HepG2 (cell line): ENCODE data around the gene BACH2.

Experiments used
- CBFB ChIP-seq: sonication (generic); formaldehyde crosslinking; IDR thresholded peaks from 2 replicates; pipeline ENCODE4 v1.4.0; 2020; ENCODE audit warnings: missing genetic modification reagents
- CEBPG ChIP-seq: IDR thresholded peaks from 2 replicates; pipeline ENCODE4 v1.6.1; 2016
- CERS6 ChIP-seq: sonication (generic); formaldehyde crosslinking; IDR thresholded peaks from 2 replicates; pipeline ENCODE4 v1.5.0; 2020; ENCODE audit warnings: missing genetic modification reagents
- CTCF ChIP-seq: sonication (generic); formaldehyde crosslinking; IDR thresholded peaks from 2 replicates; pipeline ENCODE4 v1.5.0; 2020; ENCODE audit warnings: mild to moderate bottlenecking, missing genetic modification reagents, moderate library complexity
- GABPA ChIP-seq, 2 experiments: IDR thresholded peaks; 2 replicates each; pipeline ENCODE4 v1.6.1; 2011 to 2016; ENCODE audit warnings: low read depth in 2 of 2, low read length in 1 of 2, missing biosample characterization in 1 of 2, missing genetic modification characterization in 1 of 2
- GZF1 ChIP-seq: sonication (generic); formaldehyde crosslinking; IDR thresholded peaks from 2 replicates; pipeline ENCODE4 v1.5.1; 2020; ENCODE audit warnings: mild to moderate bottlenecking, missing genetic modification reagents
- NFE2 ChIP-seq: sonication (generic); formaldehyde crosslinking; IDR thresholded peaks from 2 replicates; pipeline ENCODE4 v1.4.0; 2020; ENCODE audit warnings: missing genetic modification reagents
- NR2C2 ChIP-seq: sonication (generic); formaldehyde crosslinking; IDR thresholded peaks from 2 replicates; pipeline ENCODE4 v1.4.0; 2020; ENCODE audit warnings: missing genetic modification reagents, mild to moderate bottlenecking, moderate library complexity, borderline replicate concordance
- RXRA ChIP-seq: sonication (generic); formaldehyde crosslinking; IDR thresholded peaks from 2 replicates; pipeline ENCODE4 v1.5.1; 2020; ENCODE audit warnings: missing genetic modification reagents
- TOE1 ChIP-seq: sonication (generic); formaldehyde crosslinking; IDR thresholded peaks from 2 replicates; pipeline ENCODE4 v1.4.0; 2020; ENCODE audit warnings: mild to moderate bottlenecking, missing genetic modification reagents
- ZC3H4 ChIP-seq: sonication (generic); formaldehyde crosslinking; IDR thresholded peaks from 2 replicates; pipeline ENCODE4 v1.4.0; 2020; ENCODE audit warnings: missing genetic modification reagents, borderline replicate concordance
- ZNF512 ChIP-seq: sonication (generic); formaldehyde crosslinking; IDR thresholded peaks from 2 replicates; pipeline ENCODE4 v1.4.0; 2020; ENCODE audit warnings: mild to moderate bottlenecking, missing genetic modification reagents
- TF ChIP-seq, protein P1 (sequence below): sonication (generic); formaldehyde crosslinking; IDR thresholded peaks from 2 replicates; pipeline ENCODE4 v1.4.0; 2020; ENCODE audit warnings: mild to moderate bottlenecking, missing genetic modification reagents

- TF ChIP-seq CBFB = no peak
- TF ChIP-seq CERS6 (CRISPR knock-in tag) = no peak
- TF ChIP-seq CTCF (CRISPR knock-in tag) = no peak
- no peak for TF ChIP-seq CEBPG (CRISPR knock-in tag)
- TF ChIP-seq ZC3H4 (CRISPR knock-in tag) = no peak
- TF ChIP-seq TOE1 (CRISPR knock-in tag) = no peak
- TF ChIP-seq, protein P1, sequence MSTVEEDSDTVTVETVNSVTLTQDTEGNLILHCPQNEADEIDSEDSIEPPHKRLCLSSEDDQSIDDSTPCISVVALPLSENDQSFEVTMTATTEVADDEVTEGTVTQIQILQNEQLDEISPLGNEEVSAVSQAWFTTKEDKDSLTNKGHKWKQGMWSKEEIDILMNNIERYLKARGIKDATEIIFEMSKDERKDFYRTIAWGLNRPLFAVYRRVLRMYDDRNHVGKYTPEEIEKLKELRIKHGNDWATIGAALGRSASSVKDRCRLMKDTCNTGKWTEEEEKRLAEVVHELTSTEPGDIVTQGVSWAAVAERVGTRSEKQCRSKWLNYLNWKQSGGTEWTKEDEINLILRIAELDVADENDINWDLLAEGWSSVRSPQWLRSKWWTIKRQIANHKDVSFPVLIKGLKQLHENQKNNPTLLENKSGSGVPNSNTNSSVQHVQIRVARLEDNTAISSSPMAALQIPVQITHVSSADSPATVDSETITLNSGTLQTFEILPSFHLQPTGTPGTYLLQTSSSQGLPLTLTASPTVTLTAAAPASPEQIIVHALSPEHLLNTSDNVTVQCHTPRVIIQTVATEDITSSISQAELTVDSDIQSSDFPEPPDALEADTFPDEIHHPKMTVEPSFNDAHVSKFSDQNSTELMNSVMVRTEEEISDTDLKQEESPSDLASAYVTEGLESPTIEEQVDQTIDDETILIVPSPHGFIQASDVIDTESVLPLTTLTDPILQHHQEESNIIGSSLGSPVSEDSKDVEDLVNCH (CRISPR knock-in tag) = no peak
- TF ChIP-seq GABPA (IDR thresholded peaks at IDR 0.05; ENCODE audit: low read depth, low read length) = no peak
- no peak for TF ChIP-seq GABPA (CRISPR knock-in tag; IDR thresholded peaks at IDR 0.05; ENCODE audit: low read depth)
- no peak for TF ChIP-seq NFE2 (CRISPR knock-in tag)
- TF ChIP-seq GZF1 (CRISPR knock-in tag) = no peak
- no peak for TF ChIP-seq ZNF512
- TF ChIP-seq NR2C2 = no peak
- no peak for TF ChIP-seq RXRA (CRISPR knock-in tag)
These were observed 341.9 kb downstream of the BACH2 start for GRCh38 chr6:89954721-89955148.
